ENCODE results near the gene GALNT18. TPM values are rescaled to one million over a fixed set of nuclear protein-coding genes. Genes with fewer than 3 reads are reported as not detected.

The GALNT18 gene
- total and polyA plus RNA-seq, 2 of the 4 experiments (the other 2 are of a cell fraction): 9.5 to 11.3 TPM

GRCh38 chr11:11308249-11308648 lies 313.6 kb downstream of the GALNT18 start:
- Histone ChIP-seq H4K5ac (ENCODE audit: low read depth, low read length) (no peak overlapping the region), H2BK15ac (ENCODE audit: low read depth, low read length) (no peak overlapping the region), H3K4ac (ENCODE audit: low read depth, low read length) (no peak overlapping the region), H4K8ac (ENCODE audit: low read depth in 2 of 2, low read length in 2 of 2) (no peak overlapping the region), H3K23ac (ENCODE audit: low read depth, low read length) (no peak overlapping the region), H2BK20ac (ENCODE audit: low read depth, low read length) (no peak overlapping the region), H3K9me1 (ENCODE audit: insufficient read depth, low read length) (no peaks in the 10 kb centered on the region), H3K4me2 (ENCODE audit: low read depth, low read length) (no peak overlapping the region), H3K36me3 (ENCODE audit: control insufficient read depth, insufficient read depth, low read length) (no peaks in the 10 kb centered on the region), H2BK120ac (ENCODE audit: low read depth, low read length) (no peak overlapping the region), H2BK5ac (ENCODE audit: low read depth, low read length, poor library complexity, severe bottlenecking) (no peak overlapping the region), H3K14ac (replicated peaks; ENCODE audit: low read depth, low read length) (no peak overlapping the region), H3K9me3 (ENCODE audit: control insufficient read depth, insufficient read depth, low read length) (no peaks in the 10 kb centered on the region), H3K27me3 (ENCODE audit: control insufficient read depth, insufficient read depth, low read length) (peaks cover 6% of the 10 kb centered on the region), H3K27ac (ENCODE audit: insufficient read depth, low read length) (no peak overlapping the region), H4K91ac (ENCODE audit: insufficient read depth, low read depth, low read length) (no peak overlapping the region), H3K79me1 (ENCODE audit: low read depth in 1 of 2, low read length in 2 of 2) (no peaks in the 10 kb centered on the region), H3K4me1 (ENCODE audit: control insufficient read depth, insufficient read depth, low read length) (no peaks in the 10 kb centered on the region), H3K4me3 (ENCODE audit: insufficient read depth, low read depth, low read length) (no peak overlapping the region), H2AFZ (replicated peaks; ENCODE audit: low read length, poor library complexity) (no peak overlapping the region), H3K9ac (ENCODE audit: low read depth, low read length) (no peak overlapping the region), H3K18ac (ENCODE audit: low read depth, low read length) (no peak overlapping the region), H2AK5ac (ENCODE audit: low read depth, low read length) (no peak overlapping the region), H4K20me1 (ENCODE audit: insufficient read depth, low read length) (no peaks in the 10 kb centered on the region), H2AK9ac (replicated peaks; ENCODE audit: low read depth, low read length, poor library complexity) (no peak overlapping the region), H3K56ac (ENCODE audit: extremely low read depth, insufficient read depth, low read length) (no peak overlapping the region)
- in situ Hi-C loops (cut with MboI; ENCODE audit: low sequenced_read_pairs): no loop called here
- DNase-seq (no peak), ATAC-seq (ENCODE audit: low read depth) (no peak)
- intact Hi-C loops (cut with micrococcal nuclease): no loop called here
- POLR2A ChIA-PET (ENCODE audit: unreplicated experiment): no interaction called here
- no CpG with 5 or more reads among the region's 1 CpG for WGBS, 2 experiments (ENCODE audit: extremely low coverage in 2 of 2, insufficient read length in 1 of 2)
- CTCF ChIA-PET: no interaction called here
- dilution Hi-C loops (cut with HindIII; ENCODE audit: low sequenced_read_pairs, unreplicated experiment): no loop called here
- BruUV-seq (replicated peaks): no TSS peak
- no peak for TF ChIP-seq BHLHE40 (IDR thresholded peaks at IDR 0.05; ENCODE audit: low read depth, low read length)
- TF ChIP-seq USF2 (IDR thresholded peaks at IDR 0.05; ENCODE audit: low read depth, low read length): no peak
- no peak for TF ChIP-seq MAZ (IDR thresholded peaks at IDR 0.05; ENCODE audit: borderline replicate concordance, low read depth, low read length)
- no peak for TF ChIP-seq RCOR1 (IDR thresholded peaks at IDR 0.05; ENCODE audit: insufficient replicate concordance, low read length)
- TF ChIP-seq RFX5 (IDR thresholded peaks at IDR 0.05; ENCODE audit: low read depth, low read length): no peak

Data from IMR-90 (cell line).